CD4-positive, alpha-beta T cell treated with Interleukin-4 for 1 hour (primary cell): ENCODE measurements around the gene CEMIP.
A peak's percentile ranks its signal among the peaks of the same experiment; 100 is the strongest.
"Not testable (repeated sequence)": the region's sequence is repeated elsewhere in the genome, so short reads cannot be mapped to it uniquely, and the experiment has no call there.

Experiments used
- DNase-seq, 2 donors: peaks; one replicate each; pipeline ENCODE4 v3.0.0-alpha.2; 2020 to 2022

CEMIP gene

GRCh38 chr15:80957556-80957955 lies 178.4 kb downstream of the CEMIP start:
- DNase-seq: no peak

GRCh38 chr15:80957976-80958375 lies 178.8 kb downstream of the CEMIP start:
- no peak for DNase-seq

GRCh38 chr15:80958818-80959495 lies 179.8 kb downstream of the CEMIP start:
- no peak for DNase-seq

- not testable (repeated sequence) for DNase-seq
These were observed 186.3 kb downstream of the CEMIP start for GRCh38 chr15:80965454-80965853.

GRCh38 chr15:80966431-80967197 lies 187.4 kb downstream of the CEMIP start:
- no peak for DNase-seq

- DNase-seq: no peak
These were observed 188.3 kb downstream of the CEMIP start for GRCh38 chr15:80967451-80967850.

GRCh38 chr15:80967991-80968510 lies 188.9 kb downstream of the CEMIP start:
- DNase-seq: no peak

GRCh38 chr15:80969316-80969715 lies 190.1 kb downstream of the CEMIP start:
- DNase-seq: no peak

- DNase-seq: peak; percentile 38 to 71
These were observed 191.0 kb downstream of the CEMIP start for GRCh38 chr15:80970018-80970657.

- DNase-seq: no peak
These were observed 191.5 kb downstream of the CEMIP start for GRCh38 chr15:80970658-80971057.

GRCh38 chr15:80971143-80971542 lies 192.0 kb downstream of the CEMIP start:
- DNase-seq: no peak

- DNase-seq: no peak
These were observed 193.1 kb downstream of the CEMIP start for GRCh38 chr15:80972276-80972675.

GRCh38 chr15:80974914-80975313 lies 195.7 kb downstream of the CEMIP start:
- DNase-seq: no peak

GRCh38 chr15:80976851-80977250 lies 197.7 kb downstream of the CEMIP start:
- DNase-seq: no peak

- peak; percentile 51 to 54 for DNase-seq
These were observed 198.5 kb downstream of the CEMIP start for GRCh38 chr15:80977627-80978036.

GRCh38 chr15:80978685-80979329 lies 199.6 kb downstream of the CEMIP start:
- no peak for DNase-seq

- DNase-seq: no peak
These were observed 200.5 kb downstream of the CEMIP start for GRCh38 chr15:80979538-80980200.

- DNase-seq: no peak
These were observed 203.0 kb downstream of the CEMIP start for GRCh38 chr15:80982205-80982604.

GRCh38 chr15:80982839-80983238 lies 203.7 kb downstream of the CEMIP start:
- no peak for DNase-seq

GRCh38 chr15:80984856-80985255 lies 205.7 kb downstream of the CEMIP start:
- DNase-seq: peak in 1 of 2 donors; percentile 51

GRCh38 chr15:80985981-80986380 lies 206.8 kb downstream of the CEMIP start:
- DNase-seq: no peak

GRCh38 chr15:80986487-80986886 lies 207.3 kb downstream of the CEMIP start:
- DNase-seq: no peak
